Measurements from ENCODE around the gene EFCAB14.

Gene EFCAB14

GRCh38 chr1:46645815-46646214, 73.1 kb downstream of the EFCAB14 start:
- TF ChIP-seq CTCF (IDR thresholded peaks at IDR 0.05; ENCODE audit: borderline replicate concordance, insufficient read depth, low read depth, low read length) = no peak

GRCh38 chr1:46643368-46643775, 75.5 kb downstream of the EFCAB14 start:
- no peak overlapping the region for H3K4me3 ChIP-seq (ENCODE audit: low read depth, low read length)
- no peak for TF ChIP-seq CTCF (IDR thresholded peaks at IDR 0.05; ENCODE audit: borderline replicate concordance, insufficient read depth, low read depth, low read length)

More at GRCh38 chr1:46645815-46646214, 73.1 kb downstream of the EFCAB14 start:
- H3K4me3 ChIP-seq (ENCODE audit: low read depth, low read length) = no peak overlapping the region

GRCh38 chr1:46642115-46642680, 76.7 kb downstream of the EFCAB14 start:
- H3K4me3 ChIP-seq (ENCODE audit: low read depth, low read length) = no peak overlapping the region
- no peak for TF ChIP-seq CTCF (IDR thresholded peaks at IDR 0.05; ENCODE audit: borderline replicate concordance, insufficient read depth, low read depth, low read length)

GRCh38 chr1:46639547-46639946, 79.4 kb downstream of the EFCAB14 start:
- no peak for TF ChIP-seq CTCF (IDR thresholded peaks at IDR 0.05; ENCODE audit: borderline replicate concordance, insufficient read depth, low read depth, low read length)
- no peak overlapping the region for H3K4me3 ChIP-seq (ENCODE audit: low read depth, low read length)

GRCh38 chr1:46638921-46639320, 80.0 kb downstream of the EFCAB14 start:
- no peak for TF ChIP-seq CTCF (IDR thresholded peaks at IDR 0.05; ENCODE audit: borderline replicate concordance, insufficient read depth, low read depth, low read length)
- H3K4me3 ChIP-seq (ENCODE audit: low read depth, low read length) = no peak overlapping the region

GRCh38 chr1:46637444-46638083, 81.3 kb downstream of the EFCAB14 start:
- no peak for TF ChIP-seq CTCF (IDR thresholded peaks at IDR 0.05; ENCODE audit: borderline replicate concordance, insufficient read depth, low read depth, low read length)

GRCh38 chr1:46635205-46635604, 83.7 kb downstream of the EFCAB14 start:
- H3K4me3 ChIP-seq (ENCODE audit: low read depth, low read length) = no peak overlapping the region
- TF ChIP-seq CTCF (IDR thresholded peaks at IDR 0.05; ENCODE audit: borderline replicate concordance, insufficient read depth, low read depth, low read length) = no peak

More at GRCh38 chr1:46637444-46638083, 81.3 kb downstream of the EFCAB14 start:
- H3K4me3 ChIP-seq (ENCODE audit: low read depth, low read length) = no peak overlapping the region

Measured in GM12875 (cell line).